ENCODE data around the gene RPL7A. TPM values are rescaled to one million over a fixed set of nuclear protein-coding genes. Genes with fewer than 3 reads are reported as not detected.

Gene RPL7A
- total and polyA plus RNA-seq, 2 of the 4 experiments (the other 2 are of a cell fraction) = 3,220 to 4,096 TPM

GRCh38 chr9:133367221-133367620, 19.2 kb downstream of the RPL7A start:
- Histone ChIP-seq H3K36me3 (ENCODE audit: control insufficient read depth, insufficient read depth, low read length) (peaks cover 86% of the 10 kb centered on the region), H2BK15ac (ENCODE audit: low read depth, low read length) (no peak overlapping the region), H3K9me1 (ENCODE audit: insufficient read depth, low read length) (peaks cover 30% of the 10 kb centered on the region), H3K27me3 (ENCODE audit: control insufficient read depth, insufficient read depth, low read length) (no peaks in the 10 kb centered on the region), H3K18ac (ENCODE audit: low read depth, low read length) (no peak overlapping the region), H3K4me2 (ENCODE audit: low read depth, low read length) (no peak overlapping the region), H4K91ac (ENCODE audit: insufficient read depth, low read depth, low read length) (no peak overlapping the region), H2AK5ac (ENCODE audit: low read depth, low read length) (no peak overlapping the region), H2BK120ac (ENCODE audit: low read depth, low read length) (no peak overlapping the region), H4K5ac (ENCODE audit: low read depth, low read length) (no peak overlapping the region), H4K20me1 (ENCODE audit: insufficient read depth, low read length) (peaks cover 96% of the 10 kb centered on the region), H2BK5ac (ENCODE audit: low read depth, low read length, poor library complexity, severe bottlenecking) (no peak overlapping the region), H2BK20ac (ENCODE audit: low read depth, low read length) (no peak overlapping the region), H3K14ac (replicated peaks; ENCODE audit: low read depth, low read length) (no peak overlapping the region), H4K8ac (ENCODE audit: low read depth in 2 of 2, low read length in 2 of 2) (no peak overlapping the region), H3K56ac (ENCODE audit: extremely low read depth, insufficient read depth, low read length) (no peak overlapping the region), H3K4ac (ENCODE audit: low read depth, low read length) (no peak overlapping the region), H3K79me1 (ENCODE audit: low read depth in 1 of 2, low read length in 2 of 2) (peaks cover 28 to 80% of the 10 kb centered on the region in 2 experiments), H3K9me3 (ENCODE audit: control insufficient read depth, insufficient read depth, low read length) (no peaks in the 10 kb centered on the region), H3K4me1 (ENCODE audit: control insufficient read depth, insufficient read depth, low read length) (peaks cover 11% of the 10 kb centered on the region), H2AK9ac (replicated peaks; ENCODE audit: low read depth, low read length, poor library complexity) (no peak overlapping the region), H3K9ac (ENCODE audit: low read depth, low read length) (no peak overlapping the region), H3K4me3 (ENCODE audit: insufficient read depth, low read depth, low read length) (no peak overlapping the region), H3K23ac (ENCODE audit: low read depth, low read length) (no peak overlapping the region), H3K27ac (ENCODE audit: insufficient read depth, low read length) (no peak overlapping the region), H2AFZ (replicated peaks; ENCODE audit: low read length, poor library complexity) (no peak overlapping the region)
- CTCF ChIA-PET = no interaction called here
- no peak for ATAC-seq (ENCODE audit: low read depth)
- intact Hi-C loops (cut with micrococcal nuclease) = no loop called here
- WGBS, 2 experiments (ENCODE audit: extremely low coverage in 2 of 2, insufficient read length in 1 of 2) = 96% methylated on average over 13 of the region's 22 CpGs; no CpG with 5 or more reads in 1 of the 2 experiments
- POLR2A ChIA-PET (ENCODE audit: unreplicated experiment) = no interaction called here
- BruUV-seq (replicated peaks) = no TSS peak
- TF ChIP-seq USF2 (IDR thresholded peaks at IDR 0.05; ENCODE audit: low read depth, low read length) (no peak), CTCF (conservative IDR thresholded peaks at IDR 0.05; ENCODE audit: low read depth, low read length) (no peak), RCOR1 (IDR thresholded peaks at IDR 0.05; ENCODE audit: insufficient replicate concordance, low read length) (no peak), RFX5 (IDR thresholded peaks at IDR 0.05; ENCODE audit: low read depth, low read length) (no peak), POLR2A (IDR thresholded peaks at IDR 0.05; ENCODE audit: low read depth, low read length) (no peak), CEBPB (IDR thresholded peaks at IDR 0.05; ENCODE audit: low read depth, low read length) (no peak), CHD1 (IDR thresholded peaks at IDR 0.05; ENCODE audit: low read depth, low read length) (no peak), NFE2L2 (IDR thresholded peaks at IDR 0.05; ENCODE audit: low read depth, low read length) (no peak)
- DNase-seq = no peak
- dilution Hi-C loops (cut with HindIII; ENCODE audit: low sequenced_read_pairs, unreplicated experiment) = no loop called here
- in situ Hi-C loops (cut with MboI; ENCODE audit: low sequenced_read_pairs) = no loop called here

Data from IMR-90 (cell line).